Iris pigment epithelial cell (primary cell): Measurements from ENCODE around the gene COL13A1.

ENCODE experiments used
- DNase-seq: peaks from one replicate; pipeline ENCODE4 v3.0.0-alpha.2; 2011; ENCODE audit warnings: low read depth

COL13A1 gene

DNA sequence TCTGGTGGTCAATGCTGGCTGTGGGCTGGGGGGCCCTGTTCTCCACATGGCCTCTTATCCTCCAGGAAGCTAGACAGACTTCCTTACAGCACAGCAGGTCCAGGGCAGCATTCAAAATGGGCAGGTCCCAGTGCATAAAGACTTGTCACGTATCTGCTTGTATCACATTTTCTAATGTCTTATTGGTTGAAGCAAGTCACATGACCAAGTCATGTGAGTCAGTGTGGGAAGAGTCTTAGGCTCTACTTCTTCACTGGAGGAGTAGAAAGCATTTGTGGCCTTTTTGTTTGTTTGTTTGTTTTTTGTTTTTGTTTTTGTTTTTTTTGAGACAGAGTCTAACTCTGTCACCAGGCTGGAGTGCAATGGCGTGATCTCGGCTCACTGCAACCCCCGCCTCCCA is 104.7 kb downstream of the COL13A1 start:
- DNase-seq = no peak

DNA sequence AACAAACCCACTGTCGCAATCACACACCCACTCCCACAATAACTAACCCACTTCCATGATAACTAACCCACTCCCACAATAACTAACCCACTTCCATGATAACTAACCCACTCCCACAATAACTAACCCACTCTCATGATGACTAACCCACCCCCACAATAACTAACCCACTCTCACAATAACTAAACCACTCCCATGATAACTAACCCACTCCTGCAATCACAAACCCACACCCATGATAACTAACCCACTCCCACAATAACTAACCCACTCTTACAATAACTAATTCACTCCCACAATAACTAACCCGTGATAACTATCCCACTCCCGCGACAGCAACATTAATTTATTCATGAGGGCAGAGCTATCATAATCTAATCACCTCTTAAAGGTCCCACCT is 105.8 kb downstream of the COL13A1 start:
- DNase-seq = no peak

DNA sequence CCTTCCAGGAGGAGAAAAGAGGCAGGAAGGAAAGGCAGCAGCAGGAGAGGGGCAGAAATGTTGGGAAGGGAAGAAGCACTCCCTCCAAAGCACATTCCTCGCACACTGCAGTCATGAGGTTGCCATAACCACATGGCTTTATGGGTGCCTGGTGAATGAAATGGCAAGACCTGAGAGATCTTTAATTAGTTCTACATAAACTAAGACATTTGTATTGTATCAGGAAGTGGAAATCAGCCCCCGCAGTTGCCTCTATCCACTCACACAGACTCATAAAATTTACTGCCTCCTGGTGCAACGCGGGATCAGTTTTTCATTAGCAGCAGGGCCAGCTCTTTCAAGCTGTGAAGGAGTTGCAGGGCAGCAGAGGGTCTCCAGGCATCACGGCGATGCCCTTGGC is 106.4 kb downstream of the COL13A1 start:
- DNase-seq = no peak

DNA sequence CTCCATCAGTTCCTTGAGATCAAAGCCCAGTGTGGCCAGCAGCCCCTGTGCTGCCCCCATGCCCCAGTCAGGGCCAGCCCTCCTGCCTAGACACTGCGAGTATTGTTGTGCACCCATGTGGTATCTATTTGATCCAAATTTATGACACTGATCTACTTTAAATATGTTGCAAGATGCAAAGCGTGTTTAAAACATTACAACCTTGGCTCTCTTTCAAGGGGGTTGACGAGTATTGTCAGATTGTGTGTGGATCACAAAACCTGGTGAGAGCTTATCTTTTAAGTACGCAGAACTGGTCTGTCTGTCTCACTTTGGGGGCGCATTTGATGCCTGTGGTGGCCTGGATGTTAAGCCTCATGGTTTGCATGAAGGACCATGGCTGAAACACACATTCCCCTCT is 108.9 kb downstream of the COL13A1 start:
- no peak for DNase-seq

DNA sequence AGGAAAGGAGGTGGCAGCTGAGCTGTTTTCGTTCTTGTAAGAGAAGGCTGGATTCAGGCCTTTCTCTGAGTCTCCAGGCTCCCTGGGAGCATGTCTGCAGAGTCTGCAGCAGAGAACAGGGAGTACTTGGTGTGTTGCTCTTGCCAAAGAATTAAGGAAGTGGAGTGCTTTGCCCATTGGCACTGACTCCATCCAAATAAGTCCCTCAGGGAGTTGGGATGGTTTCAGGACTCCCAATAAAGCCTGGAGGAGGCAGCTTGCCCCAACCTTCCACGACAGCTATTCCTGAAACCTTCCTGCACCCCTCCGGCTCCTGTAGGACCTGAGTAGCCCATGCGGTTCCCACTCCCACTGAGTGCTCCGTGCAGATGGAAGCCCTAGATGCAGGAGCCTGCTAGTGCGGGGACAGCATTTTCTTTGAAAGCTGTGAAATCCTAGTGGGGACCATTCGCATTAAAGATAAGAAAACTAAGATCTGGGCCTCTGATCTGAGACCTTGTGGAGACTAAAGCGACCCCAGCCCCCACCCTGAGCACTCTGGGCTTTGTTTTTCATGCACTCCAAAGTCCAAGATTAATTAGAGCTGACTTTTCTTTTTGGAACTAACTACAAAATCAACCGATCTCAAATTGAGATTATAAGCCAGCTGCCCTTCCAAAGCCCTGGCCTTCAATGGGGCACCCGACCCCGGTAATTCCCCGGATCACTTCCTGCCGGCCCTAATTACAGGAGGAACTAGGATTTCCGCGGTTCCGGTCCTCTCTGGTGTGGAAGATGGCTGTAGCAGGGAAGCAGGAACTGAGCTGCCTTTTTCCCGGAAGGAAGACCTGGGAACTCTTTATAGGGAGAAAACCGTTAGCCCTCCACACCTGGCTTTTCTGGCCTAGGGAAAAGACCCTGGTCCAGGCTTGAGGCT is 110.2 kb downstream of the COL13A1 start:
- no peak for DNase-seq

DNA sequence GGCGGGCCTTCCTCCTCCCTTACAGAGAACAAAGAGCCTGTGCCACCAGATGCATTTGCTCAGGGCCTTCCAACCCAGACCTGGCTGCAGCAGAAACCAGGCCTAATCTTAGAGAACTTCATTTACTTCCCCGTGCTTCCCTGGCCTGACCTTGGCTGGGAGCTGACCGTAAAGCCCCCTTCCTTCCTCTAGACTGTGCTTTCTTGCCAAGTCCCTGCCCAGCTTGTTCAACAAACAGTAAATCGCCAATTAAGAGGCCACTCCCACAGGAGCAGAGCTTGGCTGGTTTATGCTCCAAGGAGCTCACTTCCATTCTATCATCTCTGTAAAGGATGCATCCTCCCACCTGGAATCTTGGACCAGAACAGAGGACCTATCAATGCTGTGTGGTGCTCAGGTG is 110.9 kb downstream of the COL13A1 start:
- DNase-seq = no peak

DNA sequence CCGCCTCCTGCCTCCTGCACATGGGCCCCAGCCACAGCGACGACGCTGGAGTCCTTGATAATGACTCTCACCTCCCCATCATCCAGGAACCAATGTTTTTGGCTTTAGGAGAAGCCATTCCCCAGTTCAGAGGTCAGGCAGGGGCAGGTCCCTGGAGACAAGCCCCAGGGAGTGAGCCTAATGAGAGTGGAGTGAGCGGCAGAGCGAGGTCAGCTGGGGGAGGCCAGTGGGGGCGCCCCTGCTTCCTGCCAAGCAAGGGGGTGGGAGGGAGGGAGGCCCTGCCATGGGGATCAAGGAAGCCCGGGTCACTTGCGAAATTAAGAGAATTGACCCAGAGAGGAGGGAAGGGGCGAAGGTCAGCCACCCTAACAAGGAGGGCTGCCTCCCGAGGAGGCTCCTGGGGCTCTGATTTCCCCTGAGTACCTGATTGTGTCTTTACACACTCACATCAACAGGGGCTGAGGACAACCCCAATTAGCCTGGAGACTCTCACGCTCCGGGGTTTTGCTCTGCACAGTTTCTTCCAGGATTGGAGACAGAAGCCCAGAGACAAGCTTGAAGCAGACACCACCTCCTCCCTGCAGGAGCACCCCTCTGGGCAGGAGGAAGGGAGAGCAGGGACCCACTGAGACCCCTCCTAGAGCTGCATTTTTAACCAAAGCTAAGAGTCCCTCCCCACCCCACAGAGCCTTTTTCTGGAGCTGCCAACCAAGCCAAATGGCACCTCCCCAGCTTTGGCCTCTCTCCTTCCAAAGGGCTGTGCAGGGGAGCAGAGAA is 112.1 kb downstream of the COL13A1 start:
- DNase-seq = no peak

DNA sequence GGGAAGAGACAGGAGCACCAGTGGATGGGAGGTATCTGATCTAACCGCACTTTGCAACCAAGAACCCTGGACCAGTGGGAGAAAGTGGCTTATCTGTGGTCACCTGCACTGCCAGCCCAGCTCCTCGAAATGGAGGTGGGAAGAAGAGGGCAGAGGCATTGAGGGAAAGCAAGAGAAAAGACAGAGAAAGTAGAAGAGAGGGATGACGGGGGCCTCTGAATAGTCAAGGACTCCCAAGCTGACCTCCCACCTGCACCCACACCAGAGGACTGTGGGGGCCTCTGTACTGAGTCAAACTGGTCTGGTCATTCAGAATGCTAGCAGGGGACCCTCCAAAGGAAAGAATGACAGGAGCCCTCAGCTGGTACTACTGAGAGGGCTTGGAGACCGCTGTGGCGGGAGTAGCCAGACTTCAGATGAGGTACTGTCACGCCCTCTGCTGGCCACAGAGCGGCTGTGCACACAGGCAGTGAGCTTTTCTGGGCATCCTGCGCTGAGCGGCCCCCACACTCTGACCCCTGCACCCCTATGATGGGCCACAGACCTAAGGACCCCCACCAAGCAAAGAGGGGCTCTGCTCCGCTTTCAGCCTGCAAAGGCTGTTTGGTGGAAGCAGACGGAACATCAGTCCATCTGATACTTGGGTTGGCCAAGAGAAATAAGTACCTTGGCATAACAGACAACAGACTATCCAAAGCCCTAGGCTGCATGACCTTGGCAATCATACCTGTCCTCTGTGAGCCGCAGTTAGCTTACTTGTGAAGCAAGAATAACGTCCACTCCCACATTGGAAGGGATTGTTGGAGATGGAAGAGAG is 112.9 kb downstream of the COL13A1 start:
- peak; percentile 61 for DNase-seq

DNA sequence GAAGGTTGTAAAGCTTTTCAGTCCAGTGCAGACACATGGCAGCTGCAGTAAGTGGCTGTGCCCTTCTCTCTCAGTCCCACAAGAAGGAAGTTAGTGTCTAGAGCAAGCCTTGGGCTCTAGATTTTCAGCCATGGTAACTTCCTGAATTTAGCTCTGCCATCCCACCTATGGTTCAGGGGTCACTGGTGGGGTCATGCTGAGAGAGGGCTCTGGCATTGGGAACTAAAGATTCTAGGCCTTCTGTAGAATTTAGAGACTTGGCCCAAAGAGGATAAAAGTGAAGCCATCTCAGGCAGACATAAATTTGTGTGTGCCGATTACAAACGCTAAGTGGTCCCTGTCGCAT is 113.5 kb downstream of the COL13A1 start:
- DNase-seq = no peak

DNA sequence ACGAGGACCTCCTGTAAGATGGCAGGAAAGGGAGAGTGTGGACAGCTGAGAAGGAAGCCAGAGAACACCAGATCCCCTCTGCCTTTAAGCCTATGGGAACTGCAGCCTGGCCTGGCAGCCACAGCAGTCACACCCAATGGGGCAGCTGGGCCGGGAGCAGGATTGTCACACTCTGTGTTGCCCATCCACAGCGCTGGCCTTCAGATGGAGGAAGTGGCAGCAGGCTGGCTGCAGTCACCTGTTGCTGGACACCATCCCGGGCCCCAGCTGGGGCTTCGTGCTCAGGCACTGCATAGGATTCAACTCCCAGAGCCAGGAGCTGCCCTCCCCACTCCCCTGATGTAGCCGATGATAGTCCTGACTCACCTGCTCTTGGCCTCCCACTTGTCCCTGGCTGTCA is 114.4 kb downstream of the COL13A1 start:
- no peak for DNase-seq

DNA sequence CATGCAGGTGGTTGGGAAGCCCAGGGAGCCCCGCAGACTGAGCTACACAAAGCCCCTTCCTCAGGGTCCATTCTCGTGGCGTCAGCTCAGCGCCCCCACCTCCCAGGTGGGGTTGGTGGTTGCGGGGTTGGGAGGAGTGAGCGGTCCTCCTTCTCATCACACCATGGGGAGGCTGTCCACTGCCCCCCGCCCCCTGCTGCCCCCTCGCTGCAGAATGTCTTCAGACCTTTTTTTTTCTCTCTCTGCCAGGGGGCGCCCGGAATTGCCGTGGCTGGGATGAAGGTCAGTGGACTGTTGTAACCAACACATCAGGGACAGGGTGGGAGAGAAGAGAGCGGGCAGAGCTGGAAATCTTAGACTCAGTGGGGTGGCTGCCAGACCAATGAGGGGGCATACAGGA is 116.3 kb downstream of the COL13A1 start:
- no peak for DNase-seq

DNA sequence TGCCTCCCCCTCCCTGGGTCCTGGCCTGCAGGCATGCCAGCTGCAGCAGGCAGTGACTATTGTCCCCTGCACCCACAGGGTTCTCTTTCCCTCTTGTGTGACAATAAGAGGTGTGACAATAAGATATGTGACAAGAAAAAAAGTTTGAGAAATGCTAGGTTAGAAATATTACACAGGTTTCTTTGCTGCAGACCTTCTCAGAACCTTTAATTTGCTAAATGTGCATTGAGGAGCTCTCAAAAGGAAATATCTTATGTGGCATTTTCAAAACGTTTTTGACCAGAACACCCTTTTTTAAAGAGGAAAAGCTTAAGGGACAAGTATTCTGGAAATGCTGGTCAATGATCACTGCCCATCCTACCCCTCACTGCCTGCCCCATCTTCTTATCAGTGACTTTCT is 117.5 kb downstream of the COL13A1 start:
- DNase-seq = no peak

DNA sequence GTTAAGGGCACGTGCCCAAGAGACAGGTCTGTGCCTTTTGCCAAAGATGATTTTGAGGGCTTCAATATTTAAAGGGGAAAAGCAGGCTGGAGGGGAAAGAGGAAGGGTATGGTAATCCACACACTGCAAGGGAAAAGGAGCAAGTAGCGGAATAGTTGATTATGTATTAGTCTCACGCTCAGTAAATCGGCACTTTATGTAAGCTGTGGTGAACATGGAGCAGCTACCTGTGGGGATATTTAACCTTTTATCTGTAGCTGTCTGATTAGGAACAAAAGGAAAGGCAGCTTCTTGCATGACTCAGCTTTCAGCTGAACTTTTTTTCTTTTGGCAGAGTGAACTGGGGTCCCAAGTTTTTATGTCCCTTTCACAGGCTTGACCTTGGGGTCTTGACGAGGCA is 123.4 kb downstream of the COL13A1 start:
- no peak for DNase-seq

DNA sequence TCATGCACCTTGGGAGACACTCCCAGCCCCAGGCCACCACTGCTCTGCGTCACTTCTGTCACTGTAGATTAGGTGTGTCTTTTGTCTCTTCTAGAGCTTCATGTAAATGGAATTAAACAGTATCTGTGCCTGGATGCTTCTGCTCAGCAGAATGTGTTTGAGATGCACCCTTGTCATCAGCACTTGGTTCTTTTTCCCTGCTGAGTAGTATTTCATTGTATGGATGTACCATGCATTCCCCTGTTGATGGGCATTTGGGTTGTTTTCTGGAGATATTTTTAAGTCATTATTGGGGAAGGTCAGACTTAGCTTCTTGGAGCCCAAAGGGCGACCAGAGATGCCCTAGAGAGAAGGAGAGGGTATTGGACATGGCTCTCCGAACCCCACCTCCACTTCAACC is 126.6 kb downstream of the COL13A1 start:
- no peak for DNase-seq

DNA sequence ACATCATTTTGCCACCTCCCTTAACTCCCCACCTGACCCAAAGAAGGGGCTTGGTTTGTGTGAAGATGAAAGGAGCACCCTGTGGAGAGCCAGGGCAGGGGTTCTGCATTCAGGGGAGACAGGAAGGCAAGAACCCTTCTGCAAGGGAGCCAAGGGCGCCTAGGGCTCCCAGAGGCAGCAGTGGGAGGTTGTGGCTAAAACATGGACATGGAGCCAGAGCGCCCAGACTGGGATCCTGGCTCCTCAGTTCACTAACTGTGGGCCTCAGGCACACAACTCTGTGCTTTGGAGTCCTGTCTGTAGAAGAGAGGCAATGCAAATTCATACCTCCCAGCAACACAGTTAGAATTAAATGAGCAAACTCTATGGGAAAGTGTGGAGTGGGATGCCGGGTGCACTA is 127.9 kb downstream of the COL13A1 start:
- no peak for DNase-seq

DNA sequence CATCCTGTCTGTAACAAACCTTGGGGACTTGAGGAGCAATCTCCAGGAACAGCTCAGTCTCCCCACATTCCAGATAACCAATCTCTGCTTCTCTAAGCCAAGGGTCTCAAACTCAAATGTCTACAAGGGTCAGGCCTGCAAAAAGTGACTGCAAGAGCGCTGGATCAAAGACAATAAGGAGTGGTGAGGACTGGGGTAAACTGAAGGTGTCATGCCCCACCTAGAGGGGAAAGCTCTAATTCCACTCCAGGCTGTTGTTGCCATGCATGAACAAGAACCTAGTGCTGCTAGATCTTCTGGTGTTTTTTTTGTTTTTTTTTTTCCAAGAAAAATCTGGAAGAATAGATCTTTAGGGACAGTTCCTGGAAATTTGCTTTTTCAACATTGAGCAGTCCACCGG is 133.1 kb downstream of the COL13A1 start:
- no peak for DNase-seq

DNA sequence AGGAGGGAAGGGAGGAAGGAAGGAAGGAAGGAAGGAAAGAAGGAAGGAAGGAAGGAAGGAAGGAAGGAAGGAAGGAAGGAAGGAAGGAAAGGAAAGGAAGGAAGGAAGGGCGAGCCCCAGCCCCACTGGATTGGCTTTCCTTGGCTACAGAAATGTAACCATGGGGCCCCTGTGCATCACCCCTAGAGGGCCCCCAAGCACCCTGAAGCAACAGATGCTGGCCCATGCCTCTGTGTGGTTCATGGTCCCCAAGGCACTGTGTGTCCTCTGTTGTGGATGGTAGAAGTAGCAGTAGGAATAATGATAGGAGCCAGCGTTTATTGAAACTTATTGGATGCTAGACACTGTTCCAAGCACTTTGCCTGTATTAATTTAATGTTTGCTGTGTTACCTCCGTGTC is 134.4 kb downstream of the COL13A1 start:
- peak; percentile 22 for DNase-seq

DNA sequence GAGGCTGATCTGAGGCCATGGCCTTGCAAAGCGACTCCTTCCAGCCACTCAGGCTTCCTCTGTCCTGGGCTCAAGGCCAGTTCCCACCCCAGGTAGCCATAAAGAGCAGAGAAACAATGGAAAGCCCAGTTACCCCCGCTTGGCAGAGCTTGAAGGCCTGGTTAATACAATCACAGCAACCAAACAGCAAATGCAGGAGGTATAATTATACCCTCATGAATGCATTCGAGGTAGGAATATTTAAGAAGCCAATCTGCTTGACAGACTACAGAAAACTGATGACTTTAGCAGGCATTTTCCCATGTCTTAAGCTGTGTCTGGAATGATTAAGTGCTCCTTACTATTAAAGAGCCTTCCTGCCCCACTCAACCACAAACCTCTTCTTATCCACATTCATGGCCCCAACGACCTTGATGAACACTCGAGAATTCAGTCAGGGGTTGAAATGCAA is 136.9 kb downstream of the COL13A1 start:
- DNase-seq = no peak

DNA sequence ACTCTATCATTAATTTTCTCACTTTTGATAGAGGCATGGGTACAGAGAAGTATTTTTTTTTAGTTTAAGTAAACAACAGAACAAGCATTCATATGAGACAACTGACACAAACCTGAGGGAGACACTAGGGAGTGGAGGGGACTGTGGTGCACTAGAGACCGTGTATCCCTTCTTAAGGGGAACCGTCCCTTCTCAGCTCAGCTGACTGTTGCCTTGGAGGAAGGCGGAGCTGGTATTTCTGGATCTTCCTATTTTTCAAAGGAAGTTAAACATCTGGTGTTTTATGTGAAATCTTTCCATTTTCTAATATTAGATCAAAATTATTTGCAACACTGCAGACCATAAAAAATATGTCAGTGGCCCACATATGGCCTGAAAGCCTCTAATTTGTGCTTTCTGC is 137.4 kb downstream of the COL13A1 start:
- no peak for DNase-seq

DNA sequence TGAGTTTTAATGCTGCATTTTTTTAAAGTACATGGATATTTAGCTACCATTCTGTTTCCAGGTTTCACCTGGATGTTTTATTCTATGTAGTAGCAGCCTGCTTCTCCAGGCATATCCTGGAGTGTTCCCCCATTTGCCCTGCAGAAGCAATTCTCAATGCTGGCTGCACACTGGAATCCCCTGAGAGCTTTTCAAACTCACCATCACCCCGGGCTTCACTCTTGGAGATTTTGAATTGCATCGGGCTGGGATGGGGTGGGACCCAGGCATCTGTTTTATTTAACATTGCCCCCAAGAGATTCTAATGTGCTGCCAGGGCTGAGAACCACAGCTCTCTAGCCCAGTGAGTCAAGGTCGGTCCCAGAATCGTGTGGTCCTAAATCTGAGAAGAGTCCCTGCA is 137.8 kb downstream of the COL13A1 start:
- DNase-seq = no peak

DNA sequence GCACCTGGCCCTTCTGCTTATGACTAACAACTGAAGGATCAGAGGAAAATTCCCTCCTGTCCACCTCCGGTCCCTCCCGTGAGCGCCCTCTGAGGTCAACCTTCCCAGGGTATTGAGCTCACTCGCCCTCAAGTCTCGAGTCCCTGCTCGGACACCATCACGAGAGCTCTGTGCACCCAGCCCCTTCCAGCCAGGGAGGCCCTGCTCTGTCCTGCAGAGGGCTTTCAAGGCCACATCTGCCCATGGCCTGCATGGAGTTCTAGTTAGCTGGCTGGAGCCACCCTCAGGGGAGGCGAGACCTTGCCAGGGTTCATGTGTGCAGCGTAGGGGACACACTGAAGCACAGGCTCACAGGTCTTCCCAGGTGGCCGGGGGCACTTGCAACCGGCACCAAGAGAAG is 140.0 kb downstream of the COL13A1 start:
- DNase-seq = no peak

DNA sequence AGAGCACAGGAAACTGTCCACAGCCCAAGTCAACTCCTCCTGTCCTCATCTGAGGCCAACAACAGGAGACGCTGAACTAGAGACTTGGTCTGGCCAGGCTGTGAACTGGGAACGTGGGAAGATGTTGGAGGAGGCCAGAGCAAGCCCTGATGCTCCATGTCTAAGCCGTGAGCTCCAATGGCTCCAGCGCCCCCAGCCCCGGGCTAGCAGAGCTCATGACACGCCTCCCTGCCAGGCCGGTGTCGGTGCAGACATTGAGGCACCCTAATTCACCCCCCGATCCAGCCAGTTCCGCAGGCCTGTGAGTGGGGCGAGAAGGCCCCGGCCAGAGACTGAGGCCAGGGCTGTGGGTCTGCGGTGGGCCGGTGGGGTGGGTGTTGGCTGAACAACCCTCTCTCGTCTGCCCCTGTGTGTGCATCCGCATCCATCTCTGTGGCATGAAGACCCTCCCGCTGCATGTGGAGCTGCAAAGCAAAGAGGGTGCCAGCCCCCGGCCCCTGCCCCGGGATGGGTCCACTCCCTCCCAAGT is 141.7 kb downstream of the COL13A1 start:
- no peak for DNase-seq
